GM12892 (cell line): ENCODE results near the gene ADARB2.

ENCODE experiments used
- POLR2A ChIP-seq: IDR thresholded peaks from 2 replicates; pipeline ENCODE4 v1.6.1; 2011; ENCODE audit warnings: low read depth, low read length, control low read depth
- POLR2AphosphoS5 ChIP-seq: IDR thresholded peaks from 2 replicates; pipeline ENCODE4 v1.6.1; 2011; ENCODE audit warnings: low read depth, low read length, control low read depth

DNA sequence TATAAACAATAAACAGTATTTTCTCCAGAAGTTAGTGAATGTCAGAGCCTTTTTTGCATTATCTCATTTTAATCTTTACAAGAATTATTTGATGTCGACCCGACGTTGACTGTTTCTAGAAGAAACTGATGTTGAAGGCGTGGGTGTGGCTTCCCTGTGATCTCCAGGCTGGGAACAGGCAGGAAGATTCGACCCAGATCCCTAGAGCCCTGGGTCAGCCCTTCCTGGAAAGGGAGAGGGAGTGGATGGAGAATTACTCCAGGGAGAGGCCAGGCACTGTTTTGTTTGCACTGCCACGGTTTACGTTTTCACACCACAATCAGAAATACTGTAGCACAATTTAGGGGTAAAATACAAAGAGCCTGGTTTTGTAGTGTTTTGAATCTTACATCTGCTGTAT is 133.1 kb downstream of the ADARB2 start:
- TF ChIP-seq POLR2AphosphoS5: no peak
- TF ChIP-seq POLR2A: no peak
